ENCODE data around the gene NCDN.
"Not testable (repeated sequence)": the region's sequence is repeated elsewhere in the genome, so short reads cannot be mapped to it uniquely, and the experiment has no call there.

Gene NCDN

GRCh38 chr1:35577071-35577998 is 19.7 kb downstream of the NCDN start:
- peak overlapping the region; percentile 37 for H3K4me3 ChIP-seq (ENCODE audit: low read depth, low read length)
- H3K27ac ChIP-seq = no peak overlapping the region
- in situ Hi-C loops (cut with HindIII; ENCODE audit: low pct_ligation_motif_present, low sequenced_read_pairs) = no loop called here
- DNase-seq = no peak
- H3K27me3 ChIP-seq (replicated peaks) = peaks cover 30% of the 10 kb centered on the region
- H3K36me3 ChIP-seq (replicated peaks) = no peaks in the 10 kb centered on the region
- TF ChIP-seq, protein P1, sequence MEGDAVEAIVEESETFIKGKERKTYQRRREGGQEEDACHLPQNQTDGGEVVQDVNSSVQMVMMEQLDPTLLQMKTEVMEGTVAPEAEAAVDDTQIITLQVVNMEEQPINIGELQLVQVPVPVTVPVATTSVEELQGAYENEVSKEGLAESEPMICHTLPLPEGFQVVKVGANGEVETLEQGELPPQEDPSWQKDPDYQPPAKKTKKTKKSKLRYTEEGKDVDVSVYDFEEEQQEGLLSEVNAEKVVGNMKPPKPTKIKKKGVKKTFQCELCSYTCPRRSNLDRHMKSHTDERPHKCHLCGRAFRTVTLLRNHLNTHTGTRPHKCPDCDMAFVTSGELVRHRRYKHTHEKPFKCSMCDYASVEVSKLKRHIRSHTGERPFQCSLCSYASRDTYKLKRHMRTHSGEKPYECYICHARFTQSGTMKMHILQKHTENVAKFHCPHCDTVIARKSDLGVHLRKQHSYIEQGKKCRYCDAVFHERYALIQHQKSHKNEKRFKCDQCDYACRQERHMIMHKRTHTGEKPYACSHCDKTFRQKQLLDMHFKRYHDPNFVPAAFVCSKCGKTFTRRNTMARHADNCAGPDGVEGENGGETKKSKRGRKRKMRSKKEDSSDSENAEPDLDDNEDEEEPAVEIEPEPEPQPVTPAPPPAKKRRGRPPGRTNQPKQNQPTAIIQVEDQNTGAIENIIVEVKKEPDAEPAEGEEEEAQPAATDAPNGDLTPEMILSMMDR (IDR thresholded peaks at IDR 0.05; ENCODE audit: low read depth, low read length, missing control alignments) = no peak

DNA sequence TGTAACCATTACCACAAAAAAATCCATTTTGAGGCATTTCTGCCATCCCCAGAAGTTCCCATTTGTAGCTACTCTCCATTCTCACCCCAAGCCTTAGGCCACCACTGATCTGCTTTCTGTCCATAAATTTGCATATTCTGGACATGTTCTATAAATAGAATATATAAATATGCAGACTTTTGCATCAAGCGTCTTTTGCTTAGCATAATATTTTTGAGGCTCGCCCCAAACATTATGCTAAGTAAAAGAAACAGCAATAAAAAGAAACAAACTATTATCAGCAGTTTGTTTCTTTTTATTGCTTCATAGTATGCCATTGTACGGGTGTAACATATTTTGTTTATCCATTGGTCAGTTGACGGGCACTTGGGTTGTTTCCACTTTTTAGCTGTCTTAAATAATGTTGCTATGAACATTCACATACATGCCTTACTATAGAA is 23.4 kb downstream of the NCDN start:
- H3K4me3 ChIP-seq (ENCODE audit: low read depth, low read length) = no peak overlapping the region
- in situ Hi-C loops (cut with HindIII; ENCODE audit: low pct_ligation_motif_present, low sequenced_read_pairs) = no loop called here
- no peaks in the 10 kb centered on the region for H3K36me3 ChIP-seq (replicated peaks)
- peaks cover 5% of the 10 kb centered on the region for H3K27me3 ChIP-seq (replicated peaks)
- TF ChIP-seq, protein P1 (IDR thresholded peaks at IDR 0.05; ENCODE audit: low read depth, low read length, missing control alignments) = no peak
- no peak overlapping the region for H3K27ac ChIP-seq
- DNase-seq = no peak

DNA sequence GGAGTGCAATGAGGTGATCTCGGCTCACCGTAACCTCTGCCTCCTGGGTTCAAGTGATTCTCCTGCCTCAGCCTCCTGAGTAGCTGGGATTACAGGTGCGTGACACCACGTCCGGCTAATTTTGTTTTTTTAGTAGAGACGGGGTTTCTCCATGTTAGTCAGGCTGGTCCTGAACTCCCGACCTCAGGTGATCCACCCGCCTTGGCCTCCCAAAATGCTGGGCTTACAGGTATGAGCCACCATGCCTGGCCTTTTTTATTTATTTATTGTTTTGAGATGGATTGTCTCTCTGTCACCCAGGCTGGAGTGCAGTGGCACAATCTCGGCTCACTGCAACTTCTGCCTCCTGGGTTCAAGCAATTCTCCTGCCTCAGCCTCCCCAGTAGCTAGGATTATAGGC is 24.0 kb downstream of the NCDN start:
- H3K27me3 ChIP-seq (replicated peaks); H3K4me3 ChIP-seq (ENCODE audit: low read depth, low read length); DNase-seq; in situ Hi-C loops (cut with HindIII; ENCODE audit: low pct_ligation_motif_present, low sequenced_read_pairs); H3K27ac ChIP-seq; H3K36me3 ChIP-seq (replicated peaks): not testable (repeated sequence)

DNA sequence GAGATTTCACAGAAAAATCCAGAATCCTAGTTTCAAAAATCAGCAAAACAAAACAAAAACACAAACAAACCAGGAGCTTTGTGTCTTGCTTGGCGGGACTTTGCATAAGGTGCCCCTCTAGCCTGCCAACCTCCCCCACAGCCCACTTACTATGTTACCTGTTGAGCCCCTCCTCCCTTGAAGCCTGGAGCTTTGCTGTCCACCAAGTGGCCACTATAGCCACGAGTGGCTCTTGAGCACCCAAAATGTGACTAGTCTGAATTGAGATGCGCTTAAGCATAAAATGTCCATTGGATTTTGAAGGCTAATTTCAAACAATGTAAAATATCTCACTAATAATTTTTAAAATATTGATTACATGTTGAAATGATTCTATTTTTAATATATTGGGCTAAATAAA is 27.7 kb downstream of the NCDN start:
- H3K4me3 ChIP-seq (ENCODE audit: low read depth, low read length) = no peak overlapping the region
- H3K27ac ChIP-seq = no peak overlapping the region
- in situ Hi-C loops (cut with HindIII; ENCODE audit: low pct_ligation_motif_present, low sequenced_read_pairs) = no loop called here
- DNase-seq = no peak
- no peaks in the 10 kb centered on the region for H3K36me3 ChIP-seq (replicated peaks)
- H3K27me3 ChIP-seq (replicated peaks) = no peaks in the 10 kb centered on the region
- TF ChIP-seq, protein P1 (IDR thresholded peaks at IDR 0.05; ENCODE audit: low read depth, low read length, missing control alignments) = no peak

DNA sequence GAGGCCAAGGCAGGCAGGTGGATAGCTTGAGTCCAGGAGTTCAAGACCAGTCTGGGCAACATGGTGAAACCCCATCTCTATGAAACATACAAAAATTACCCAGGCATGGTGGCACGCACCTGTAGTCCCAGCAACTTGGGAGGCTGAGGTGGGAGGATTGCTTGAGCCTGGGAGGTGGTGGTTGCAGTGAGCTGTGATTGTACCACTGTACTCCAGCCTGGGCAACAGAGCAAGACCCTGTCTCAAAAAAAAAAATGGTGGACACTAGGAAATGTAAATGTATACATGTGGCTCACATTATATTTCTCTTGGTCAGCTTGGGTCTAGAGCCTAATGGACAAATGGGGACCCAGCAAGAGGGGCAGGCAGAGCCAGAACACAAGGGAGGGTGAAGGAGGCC is 28.2 kb downstream of the NCDN start:
- H3K4me3 ChIP-seq (ENCODE audit: low read depth, low read length); in situ Hi-C loops (cut with HindIII; ENCODE audit: low pct_ligation_motif_present, low sequenced_read_pairs); H3K36me3 ChIP-seq (replicated peaks); H3K27ac ChIP-seq; H3K27me3 ChIP-seq (replicated peaks); DNase-seq: not testable (repeated sequence)

DNA sequence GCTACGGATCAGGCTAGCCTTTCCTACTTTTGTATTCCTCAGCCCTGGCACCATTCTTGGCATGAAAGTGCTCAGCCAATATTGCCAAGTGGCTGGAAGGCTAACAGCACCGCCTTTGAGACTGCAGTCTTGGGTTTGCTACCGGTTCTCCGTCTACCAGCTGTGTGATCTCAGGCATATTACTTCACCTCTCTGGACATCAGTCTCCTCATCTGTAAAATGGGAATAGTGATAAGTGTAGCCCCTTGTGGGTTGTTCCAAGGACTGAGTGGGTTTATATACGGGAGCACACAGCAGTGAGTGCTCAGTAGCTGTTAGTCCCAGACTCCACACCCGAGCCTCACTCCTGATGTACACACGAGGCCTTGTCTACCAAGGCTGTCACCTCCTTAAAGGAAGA is 29.2 kb downstream of the NCDN start:
- no peaks in the 10 kb centered on the region for H3K36me3 ChIP-seq (replicated peaks)
- no peaks in the 10 kb centered on the region for H3K27me3 ChIP-seq (replicated peaks)
- no peak overlapping the region for H3K27ac ChIP-seq
- no peak for DNase-seq
- no peak overlapping the region for H3K4me3 ChIP-seq (ENCODE audit: low read depth, low read length)
- in situ Hi-C loops (cut with HindIII; ENCODE audit: low pct_ligation_motif_present, low sequenced_read_pairs) = no loop called here
- TF ChIP-seq, protein P1 (IDR thresholded peaks at IDR 0.05; ENCODE audit: low read depth, low read length, missing control alignments) = no peak

GRCh38 chr1:35587736-35588135 is 30.1 kb downstream of the NCDN start:
- no peak for DNase-seq
- H3K27me3 ChIP-seq (replicated peaks) = no peaks in the 10 kb centered on the region
- in situ Hi-C loops (cut with HindIII; ENCODE audit: low pct_ligation_motif_present, low sequenced_read_pairs) = no loop called here
- TF ChIP-seq, protein P1 (IDR thresholded peaks at IDR 0.05; ENCODE audit: low read depth, low read length, missing control alignments) = no peak
- H3K4me3 ChIP-seq (ENCODE audit: low read depth, low read length) = no peak overlapping the region
- H3K36me3 ChIP-seq (replicated peaks) = no peaks in the 10 kb centered on the region
- no peak overlapping the region for H3K27ac ChIP-seq
